ENCODE data around the gene TRIM43B.
"Not testable (repeated sequence)": the region's sequence is repeated elsewhere in the genome, so short reads cannot be mapped to it uniquely, and the experiment has no call there.

The TRIM43B gene

GRCh38 chr2:95484654-95485053 lies at the start of gene TRIM43B:
TRIM43B (minus strand) TSS chr2:95484754; CDS start chr2:95482714, 2,040 bp downstream.
- not testable (repeated sequence) for H3K4me3 ChIP-seq (ENCODE audit: low read depth, low read length)

- TF ChIP-seq, protein P1, sequence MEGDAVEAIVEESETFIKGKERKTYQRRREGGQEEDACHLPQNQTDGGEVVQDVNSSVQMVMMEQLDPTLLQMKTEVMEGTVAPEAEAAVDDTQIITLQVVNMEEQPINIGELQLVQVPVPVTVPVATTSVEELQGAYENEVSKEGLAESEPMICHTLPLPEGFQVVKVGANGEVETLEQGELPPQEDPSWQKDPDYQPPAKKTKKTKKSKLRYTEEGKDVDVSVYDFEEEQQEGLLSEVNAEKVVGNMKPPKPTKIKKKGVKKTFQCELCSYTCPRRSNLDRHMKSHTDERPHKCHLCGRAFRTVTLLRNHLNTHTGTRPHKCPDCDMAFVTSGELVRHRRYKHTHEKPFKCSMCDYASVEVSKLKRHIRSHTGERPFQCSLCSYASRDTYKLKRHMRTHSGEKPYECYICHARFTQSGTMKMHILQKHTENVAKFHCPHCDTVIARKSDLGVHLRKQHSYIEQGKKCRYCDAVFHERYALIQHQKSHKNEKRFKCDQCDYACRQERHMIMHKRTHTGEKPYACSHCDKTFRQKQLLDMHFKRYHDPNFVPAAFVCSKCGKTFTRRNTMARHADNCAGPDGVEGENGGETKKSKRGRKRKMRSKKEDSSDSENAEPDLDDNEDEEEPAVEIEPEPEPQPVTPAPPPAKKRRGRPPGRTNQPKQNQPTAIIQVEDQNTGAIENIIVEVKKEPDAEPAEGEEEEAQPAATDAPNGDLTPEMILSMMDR (IDR thresholded peaks at IDR 0.05; ENCODE audit: low read depth, low read length), result no peak
- H3K4me3 ChIP-seq (ENCODE audit: low read depth, low read length), result no peak overlapping the region
Observed at GRCh38 chr2:95531254-95531771, 46.8 kb upstream of the TRIM43B start.

DNA sequence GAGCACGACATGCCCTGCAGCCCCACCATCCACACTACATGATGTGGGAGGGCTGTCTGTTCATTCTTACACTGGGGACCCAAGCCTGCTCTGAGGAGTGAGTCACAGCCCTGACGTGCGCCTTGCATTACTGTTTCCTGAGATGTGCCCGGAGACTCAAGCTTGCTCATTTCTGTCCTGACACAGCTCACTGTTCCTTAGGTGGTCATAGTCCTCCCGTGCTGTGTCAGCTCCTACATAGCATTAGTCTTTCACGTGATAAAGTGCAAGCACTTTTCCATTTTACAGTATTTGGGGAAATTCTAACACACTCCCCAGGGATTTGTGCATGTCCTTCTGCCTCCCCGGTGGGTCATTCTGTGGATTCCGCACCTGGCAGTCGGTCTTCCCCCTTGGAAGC lies 46.2 kb upstream of the TRIM43B start:
- no peak overlapping the region for H3K4me3 ChIP-seq (ENCODE audit: low read depth, low read length)
- TF ChIP-seq, protein P1 (IDR thresholded peaks at IDR 0.05; ENCODE audit: low read depth, low read length), result no peak

DNA sequence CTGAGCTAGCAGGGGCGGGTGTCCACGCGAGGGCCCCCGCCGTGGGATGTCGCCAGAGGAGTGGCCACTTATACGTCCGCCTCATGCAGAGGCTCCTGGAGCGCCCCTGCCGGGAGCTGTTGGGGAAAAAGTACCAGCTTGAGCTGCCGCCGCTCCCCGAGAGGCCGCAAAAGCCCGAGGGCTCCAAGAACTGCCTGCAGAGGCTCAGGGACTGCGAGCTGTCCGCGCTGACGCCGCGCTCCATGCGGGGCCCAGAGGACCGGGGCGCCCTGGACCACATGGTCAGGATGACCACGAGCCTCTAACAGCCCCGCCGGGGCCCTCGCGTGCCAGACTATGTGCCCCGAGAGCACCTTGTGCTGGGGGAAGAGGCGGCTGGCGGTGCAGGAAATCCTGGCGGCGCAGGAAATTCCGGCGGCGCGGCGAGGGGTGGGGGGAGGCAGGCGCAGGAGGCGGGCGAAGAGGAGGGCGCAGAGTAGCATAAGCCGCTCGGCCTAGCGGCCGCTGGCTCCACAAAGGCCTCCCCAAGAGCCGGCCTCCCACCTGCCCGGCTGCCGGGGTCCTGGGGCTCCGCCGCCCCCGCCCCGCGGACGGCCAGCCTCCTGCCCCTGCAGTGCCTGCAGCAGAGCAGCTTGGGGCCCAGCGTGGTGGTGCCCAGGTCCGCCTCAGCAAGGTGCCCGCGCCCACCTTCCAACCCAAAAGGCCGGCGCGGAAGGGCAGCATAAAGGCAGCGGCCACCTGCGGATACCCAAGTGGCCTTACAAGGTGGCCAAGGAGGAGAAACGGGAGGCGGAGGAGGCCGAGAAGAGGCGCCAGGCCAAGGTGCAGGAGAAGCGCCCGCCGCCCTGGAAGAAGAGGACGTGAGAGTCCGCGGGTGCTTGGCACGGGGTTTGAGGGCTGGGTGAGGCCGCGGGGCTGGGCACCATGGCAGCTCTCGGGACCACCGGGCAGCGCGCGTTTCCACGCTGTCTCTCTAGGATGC lies 42.1 kb upstream of the TRIM43B start:
- TF ChIP-seq, protein P1 (IDR thresholded peaks at IDR 0.05; ENCODE audit: low read depth, low read length), result peak; percentile 28
- peak overlapping the region; percentile 84 for H3K4me3 ChIP-seq (ENCODE audit: low read depth, low read length)

DNA sequence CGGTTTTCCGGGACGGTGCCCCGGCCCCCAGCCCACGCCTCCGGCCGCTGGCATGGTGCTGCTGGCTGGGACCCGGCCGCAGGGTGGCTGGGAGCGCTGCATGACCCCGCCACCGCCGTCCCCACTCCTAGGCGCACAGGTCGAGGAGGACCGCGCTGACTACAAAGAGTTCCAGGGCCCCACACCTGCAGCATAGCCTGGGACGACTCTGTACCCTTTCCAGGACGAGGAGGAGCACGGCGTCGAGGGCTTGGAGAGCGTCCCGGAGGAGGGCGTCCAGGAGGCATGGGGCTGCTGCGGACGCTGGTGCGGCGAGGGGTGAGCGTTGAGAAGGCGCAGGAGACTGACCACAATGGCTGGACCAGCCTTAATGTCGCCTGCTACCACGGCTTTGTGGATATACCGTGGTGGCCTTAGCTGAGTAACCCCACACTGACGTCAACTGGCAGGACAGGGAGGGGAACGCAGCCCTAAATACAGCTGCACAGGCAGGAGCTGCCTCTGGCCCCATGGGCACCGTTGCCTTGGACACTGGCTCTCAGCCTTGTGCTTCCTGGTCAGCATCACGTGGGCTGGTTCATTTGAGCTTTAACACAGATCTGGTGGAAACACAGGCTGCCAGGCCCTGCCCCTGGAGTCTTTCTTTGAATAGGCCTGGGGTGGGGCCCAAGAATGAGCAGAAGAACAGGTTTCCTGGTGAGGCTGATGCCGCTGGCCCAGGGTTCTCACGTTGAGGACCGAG lies 40.9 kb upstream of the TRIM43B start:
- peak overlapping the region; percentile 84 for H3K4me3 ChIP-seq (ENCODE audit: low read depth, low read length)

DNA sequence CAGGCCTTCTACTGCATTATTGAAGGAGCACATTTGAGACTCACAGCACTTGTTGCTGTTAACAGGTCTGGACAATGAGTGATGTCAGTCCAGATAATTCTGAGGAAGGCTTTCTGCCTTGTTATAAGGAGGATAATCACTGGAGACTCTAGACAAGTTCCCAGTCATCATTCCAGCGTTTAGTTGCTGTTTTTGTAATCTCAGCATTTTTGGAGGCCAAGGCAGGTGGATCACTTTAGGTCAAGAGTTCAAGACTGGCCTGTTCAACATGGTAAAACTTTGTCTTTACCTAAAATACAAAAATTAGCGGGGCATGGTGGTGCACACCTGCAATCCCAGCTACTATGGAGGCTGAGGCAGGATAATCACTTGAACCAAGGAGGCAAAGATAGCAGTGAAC lies 39.6 kb upstream of the TRIM43B start:
- TF ChIP-seq, protein P1 (IDR thresholded peaks at IDR 0.05; ENCODE audit: low read depth, low read length), result no peak
- H3K4me3 ChIP-seq (ENCODE audit: low read depth, low read length), result no peak overlapping the region

More for the DNA sequence above, 40.9 kb upstream of the TRIM43B start:
- TF ChIP-seq, protein P1 (IDR thresholded peaks at IDR 0.05; ENCODE audit: low read depth, low read length), result no peak

DNA sequence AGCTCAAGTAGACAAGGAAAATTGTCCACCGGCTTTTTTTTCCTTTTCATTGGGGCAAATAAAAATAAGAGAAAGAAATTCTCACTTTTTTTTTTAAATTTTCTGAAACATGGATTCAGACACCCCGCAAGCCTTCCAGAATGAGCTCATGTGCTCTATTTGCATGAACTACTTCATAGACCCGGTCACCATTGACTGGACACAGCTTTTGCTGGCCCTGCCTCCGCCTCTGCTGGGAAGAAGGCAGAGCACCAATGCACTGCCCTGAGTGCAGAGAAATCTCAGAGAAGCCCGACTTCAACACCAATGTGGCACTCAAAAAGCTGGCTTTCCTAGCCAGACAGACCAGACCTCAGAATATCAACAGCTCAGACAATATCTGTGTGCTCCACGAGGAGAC lies 30.2 kb upstream of the TRIM43B start:
- TF ChIP-seq, protein P1 (IDR thresholded peaks at IDR 0.05; ENCODE audit: low read depth, low read length), result no peak
- no peak overlapping the region for H3K4me3 ChIP-seq (ENCODE audit: low read depth, low read length)

GRCh38 chr2:95514226-95514625 lies 29.7 kb upstream of the TRIM43B start:
- H3K4me3 ChIP-seq (ENCODE audit: low read depth, low read length), result not testable (repeated sequence)

All from WI38 (cell line).